HepG2 (cell line): ENCODE results near the gene SNX24. TPM values are rescaled to one million over a fixed set of nuclear protein-coding genes. Genes with fewer than 3 reads are reported as not detected.

Experiments used
- DNMT1 ChIP-seq: sonication (generic); formaldehyde crosslinking; IDR thresholded peaks from 2 replicates; pipeline ENCODE4 v1.5.1; 2020; ENCODE audit warnings: mild to moderate bottlenecking, missing genetic modification reagents
- DRAP1 ChIP-seq: IDR thresholded peaks from 2 replicates; pipeline ENCODE4 v1.6.1; 2016; ENCODE audit warnings: missing genetic modification reagents, missing compliant biosample characterization
- HMG20B ChIP-seq: conservative IDR thresholded peaks from 2 replicates; pipeline ENCODE4 v1.6.1; 2016; ENCODE audit warnings: missing genetic modification reagents, missing compliant biosample characterization
- KAT8 ChIP-seq: IDR thresholded peaks from 2 replicates; pipeline ENCODE4 v1.6.1; 2016; ENCODE audit warnings: missing genetic modification reagents, missing compliant biosample characterization
- KLF16 ChIP-seq, 2 experiments: sonication (generic) in 1 of 2; formaldehyde crosslinking in 1 of 2; IDR thresholded peaks; 2 replicates each; pipeline versions ENCODE4 v1.6.1 to v1.8.0; 2016 to 2023; ENCODE audit warnings: missing genetic modification reagents in 2 of 2, missing compliant biosample characterization in 1 of 2
- LRRFIP1 ChIP-seq: sonication (generic); formaldehyde crosslinking; conservative IDR thresholded peaks from 2 replicates; pipeline ENCODE4 v1.4.0; 2020; ENCODE audit warnings: missing genetic modification reagents
- RFX3 ChIP-seq: IDR thresholded peaks from 2 replicates; pipeline ENCODE4 v1.6.1; 2016; ENCODE audit warnings: missing biosample characterization, missing genetic modification reagents
- SOX13 ChIP-seq, 3 experiments: fragments of 450-650 bp in 1 of 3; sonication (generic) in 1 of 3; formaldehyde crosslinking in 1 of 3; IDR thresholded peaks in 2 of 3; conservative IDR thresholded peaks in 1 of 3; 2 replicates each; pipeline versions ENCODE4 v1.5.0 to v1.6.1; 2016 to 2020; ENCODE audit warnings: antibody characterized with exemption in 1 of 3, mild to moderate bottlenecking in 1 of 3, missing compliant biosample characterization in 1 of 3, missing genetic modification reagents in 1 of 3, moderate library complexity in 1 of 3
- SP5 ChIP-seq: IDR thresholded peaks from 2 replicates; pipeline ENCODE4 v1.6.1; 2016; ENCODE audit warnings: low read depth, borderline replicate concordance
- TAF1 ChIP-seq: sonication (generic); formaldehyde crosslinking; IDR thresholded peaks from 2 replicates; pipeline ENCODE4 v1.4.0; 2020; ENCODE audit warnings: missing genetic modification reagents
- TFE3 ChIP-seq: IDR thresholded peaks from 2 replicates; pipeline ENCODE4 v1.6.1; 2016
- THAP11 ChIP-seq: IDR thresholded peaks from 2 replicates; pipeline ENCODE4 v1.6.1; 2016; ENCODE audit warnings: missing biosample characterization, missing genetic modification reagents
- USF2 ChIP-seq, 2 experiments: sonication (generic) in 1 of 2; formaldehyde crosslinking in 1 of 2; IDR thresholded peaks; 2 replicates each; pipeline versions ENCODE4 v1.5.1 to v1.6.1; 2011 to 2020; ENCODE audit warnings: borderline replicate concordance in 1 of 2, low read depth in 1 of 2, low read length in 1 of 2, mild to moderate bottlenecking in 1 of 2, missing genetic modification reagents in 1 of 2, moderate library complexity in 1 of 2
- ZMYM2 ChIP-seq: sonication (generic); formaldehyde crosslinking; IDR thresholded peaks from 2 replicates; pipeline ENCODE4 v1.8.0; 2022; ENCODE audit warnings: mild to moderate bottlenecking, missing genetic modification reagents
- ZNF282 ChIP-seq: fragments of 450-650 bp; IDR thresholded peaks from 2 replicates; pipeline ENCODE4 v1.6.1; 2018; ENCODE audit not compliant: partially characterized antibody
- ZNF34 ChIP-seq: sonication (generic); formaldehyde crosslinking; IDR thresholded peaks from 2 replicates; pipeline ENCODE4 v1.4.0; 2020; ENCODE audit warnings: mild to moderate bottlenecking, missing genetic modification reagents, borderline replicate concordance
- ZNF567 ChIP-seq: sonication (generic); formaldehyde crosslinking; IDR thresholded peaks from 2 replicates; pipeline ENCODE4 v1.8.1; 2023; ENCODE audit warnings: mild to moderate bottlenecking, missing genetic modification reagents, borderline replicate concordance
- ZNF788 ChIP-seq: sonication (generic); formaldehyde crosslinking; IDR thresholded peaks from 2 replicates; pipeline ENCODE4 v1.5.0; 2020; ENCODE audit warnings: mild to moderate bottlenecking, missing genetic modification reagents, borderline replicate concordance
- ZSCAN12 ChIP-seq: sonication (generic); formaldehyde crosslinking; IDR thresholded peaks from 2 replicates; pipeline ENCODE4 v1.9.0; 2021; ENCODE audit warnings: mild to moderate bottlenecking, missing genetic modification reagents
- ZSCAN31 ChIP-seq: sonication (generic); formaldehyde crosslinking; IDR thresholded peaks from 2 replicates; pipeline ENCODE4 v1.5.0; 2020; ENCODE audit warnings: low read depth, mild to moderate bottlenecking, missing genetic modification reagents
- polyA plus RNA-seq, 8 experiments: library from polyadenylated mRNA; depleted of rRNA in 3 of 8; stranded (reverse) in 7 of 8; unstranded in 1 of 8; fragments of >200 nt; fragmentation: Illumina TruSeq in 4 of 8; extraction: Trizol in 4 of 8; gene quantifications; 2 replicates each; pipeline versions ENCODE4 v1.2.1 to v1.2.3, GENCODE V29; 2011 to 2016; ENCODE audit warnings: low read depth in 4 of 8, missing spikeins in 1 of 8, mixed read lengths in 1 of 8; ENCODE audit not compliant: insufficient read depth in 1 of 8
- total RNA-seq, 5 experiments: library from RNA; depleted of rRNA; stranded (reverse); fragments of >200 nt; fragmentation: Illumina TruSeq; extraction: Trizol; gene quantifications; 2 replicates each; pipeline ENCODE4 v1.2.3, GENCODE V29; 2016; ENCODE audit warnings: low read depth in 1 of 5

SNX24 gene
- total and polyA plus RNA-seq, 2 of the 13 experiments (the other 11 are each of a cell fraction or from before 2014, with no cell fraction given) = 7.2 to 23.7 TPM

- TF ChIP-seq KAT8 (CRISPR knock-in tag) (no peak), ZNF34 (CRISPR knock-in tag) (no peak), ZNF282 (no peak), USF2 (IDR thresholded peaks at IDR 0.05; ENCODE audit: low read depth, low read length) (no peak), USF2 (CRISPR knock-in tag; IDR thresholded peaks at IDR 0.05; ENCODE audit: borderline replicate concordance) (no peak), TAF1 (CRISPR knock-in tag) (no peak), ZSCAN12 (CRISPR knock-in tag) (no peak), TFE3 (CRISPR knock-in tag) (no peak), ZSCAN31 (CRISPR knock-in tag) (no peak), LRRFIP1 (CRISPR knock-in tag) (no peak), THAP11 (CRISPR knock-in tag) (no peak), ZNF567 (no peak), ZMYM2 (CRISPR knock-in tag) (no peak), SP5 (0 out of 2 replicates have a peak, but pooled peaks have one; percentile 28), DNMT1 (CRISPR knock-in tag) (no peak), KLF16 (CRISPR knock-in tag; IDR thresholded peaks at IDR 0.05) (no peak), HMG20B (no peak), SOX13 (IDR thresholded peaks at IDR 0.05) (no peak), SOX13 (CRISPR knock-in tag; conservative IDR thresholded peaks at IDR 0.05 in 1 of 2, IDR thresholded peaks at IDR 0.05 in 1 of 2) (peak in 1 of 2 experiments; percentile 37; a peak in 1 of 4 replicates), DRAP1 (CRISPR knock-in tag) (no peak), ZNF788 (no peak), RFX3 (CRISPR knock-in tag) (no peak)
Observed at GRCh38 chr5:122846051-122846550, 688 bp downstream of the SNX24 start (continued).
